K562 (cell line): ENCODE measurements around the gene CDK9. TPM values are rescaled to one million over a fixed set of nuclear protein-coding genes. Genes with fewer than 3 reads are reported as not detected.

Experiments
- ASH1L ChIP-seq: fragments of 450-650 bp; IDR thresholded peaks from 2 replicates; pipeline ENCODE4 v1.6.1; 2018; ENCODE audit warnings: borderline replicate concordance, mild to moderate bottlenecking, low read depth; ENCODE audit not compliant: partially characterized antibody
- CREM ChIP-seq: IDR thresholded peaks from 2 replicates; pipeline ENCODE4 v1.6.1; 2014; ENCODE audit warnings: antibody characterized with exemption, low read depth
- GATAD2B ChIP-seq: fragments of 450-650 bp; IDR thresholded peaks from 2 replicates; pipeline ENCODE4 v1.6.1; 2017; ENCODE audit warnings: mild to moderate bottlenecking, borderline replicate concordance
- HMGN3 ChIP-seq: IDR thresholded peaks from 2 replicates; pipeline ENCODE4 v1.6.1; 2011; ENCODE audit warnings: borderline replicate concordance, low read depth, mild to moderate bottlenecking, mixed read lengths, low read length; ENCODE audit not compliant: insufficient read length; ENCODE audit errors: extremely low read depth
- HNRNPL ChIP-seq: fragments of 200-400 bp; formaldehyde crosslinking; IDR thresholded peaks from 2 replicates; pipeline ENCODE4 v1.6.1; 2017; ENCODE audit warnings: low read depth, mild to moderate bottlenecking, low read length
- MBD1 ChIP-seq: fragments of 250-450 bp; sonication (Bioruptor Pico); IDR thresholded peaks from 2 replicates; pipeline ENCODE4 v1.8.0; 2022; ENCODE audit warnings: inconsistent platforms
- NR3C1 ChIP-seq: sonication (generic); formaldehyde crosslinking; IDR thresholded peaks from 2 replicates; pipeline ENCODE4 v1.8.1; 2022; ENCODE audit warnings: missing genetic modification reagents
- PHB2 ChIP-seq: fragments of 450-650 bp; IDR thresholded peaks from 2 replicates; pipeline ENCODE4 v1.6.1; 2017; ENCODE audit warnings: low read depth
- PHF20 ChIP-seq: fragments of 450-650 bp; IDR thresholded peaks from 2 replicates; pipeline ENCODE4 v1.6.1; 2018; ENCODE audit not compliant: partially characterized antibody
- PHF21A ChIP-seq: fragments of 450-650 bp; IDR thresholded peaks from 2 replicates; pipeline ENCODE4 v1.6.1; 2017; ENCODE audit warnings: low read depth, borderline replicate concordance
- POLR2AphosphoS5 ChIP-seq: IDR thresholded peaks from 2 replicates; pipeline ENCODE4 v1.6.1; 2011; ENCODE audit warnings: mild to moderate bottlenecking, low read depth, low read length, moderate library complexity; ENCODE audit not compliant: control insufficient read depth, insufficient read depth
- PTTG1 ChIP-seq: fragments of 450-650 bp; IDR thresholded peaks from 2 replicates; pipeline ENCODE4 v1.6.1; 2016; ENCODE audit warnings: low read depth, mild to moderate bottlenecking, missing genetic modification characterization, missing compliant biosample characterization
- RAD21 ChIP-seq, 2 experiments: fragments of 250-450 bp in 1 of 2; fragments of 450-650 bp in 1 of 2; sonication (Bioruptor Pico) in 1 of 2; formaldehyde crosslinking in 1 of 2; IDR thresholded peaks in 1 of 2; conservative IDR thresholded peaks in 1 of 2; 2 replicates each; pipeline versions ENCODE4 v1.4.0 to v1.8.0; 2020 to 2022; ENCODE audit warnings: mild to moderate bottlenecking in 2 of 2, moderate library complexity in 1 of 2
- TAF1 ChIP-seq: IDR thresholded peaks from 2 replicates; pipeline ENCODE4 v1.6.1; 2011; ENCODE audit warnings: mild to moderate bottlenecking, low read length, moderate library complexity; ENCODE audit not compliant: insufficient read depth, control insufficient read depth, severe bottlenecking; ENCODE audit errors: extremely low read depth
- TARDBP ChIP-seq: fragments of 450-650 bp; IDR thresholded peaks from 2 replicates; pipeline ENCODE4 v1.6.1; 2016
- TBL1XR1 ChIP-seq, 2 experiments: IDR thresholded peaks; 2 replicates each; pipeline ENCODE4 v1.6.1; 2012; ENCODE audit warnings: improper control_type of control experiment in 2 of 2, low read length in 2 of 2, mild to moderate bottlenecking in 1 of 2
- TEAD1 ChIP-seq, 2 experiments: fragments of 450-650 bp in 1 of 2; sonication (generic) in 1 of 2; formaldehyde crosslinking; IDR thresholded peaks; 2 replicates each; pipeline versions ENCODE4 v1.4.0 to v1.8.0; 2020 to 2022; ENCODE audit warnings: mild to moderate bottlenecking in 2 of 2, missing genetic modification reagents in 1 of 2
- U2AF2 ChIP-seq: fragments of 200-400 bp; formaldehyde crosslinking; optimal IDR thresholded peaks from 2 replicates; pipeline ENCODE3; 2017; ENCODE audit warnings: low read depth, mild to moderate bottlenecking, low read length
- ZNF384 ChIP-seq: IDR thresholded peaks from 2 replicates; pipeline ENCODE4 v1.6.1; 2012; ENCODE audit warnings: low read depth, low read length, improper control_type of control experiment
- ZNF584 ChIP-seq: fragments of 200-800 bp; sonication (Bioruptor generic); IDR thresholded peaks from 2 replicates; pipeline ENCODE4 v1.6.1; 2016; ENCODE audit warnings: low read depth, mild to moderate bottlenecking, missing genetic modification characterization, missing compliant biosample characterization
- polyA plus RNA-seq, 8 experiments: library from polyadenylated mRNA; depleted of rRNA in 4 of 8; stranded (reverse) in 5 of 8; unstranded in 3 of 8; fragments of >200 nt; fragmentation: Nextera tagmentation in 2 of 8; fragmentation: Illumina TruSeq in 1 of 8; extraction: Ambion mirVana in 2 of 8; extraction: Trizol in 1 of 8; gene quantifications; 2 replicates each; pipeline versions ENCODE4 v1.2.1 to v1.2.3, GENCODE V29; 2011 to 2014; ENCODE audit warnings: inconsistent platforms in 1 of 8, missing spikeins in 1 of 8
- total RNA-seq, 7 experiments: library from RNA; depleted of rRNA in 6 of 7; stranded (reverse); fragments of >200 nt in 6 of 7; fragmentation: Illumina TruSeq in 2 of 7; extraction: Trizol in 2 of 7; gene quantifications; 2 replicates each; pipeline versions ENCODE4 v1.2.1 to v1.2.3, GENCODE V29; 2011 to 2021; ENCODE audit warnings: low replicate concordance in 1 of 7
- TF ChIP-seq, protein P1 (sequence below): fragments of 450-650 bp; formaldehyde crosslinking; IDR thresholded peaks from 2 replicates; pipeline ENCODE4 v1.4.0; 2020; ENCODE audit warnings: mild to moderate bottlenecking, moderate library complexity
- TF ChIP-seq, protein P2 (sequence below): sonication (generic); formaldehyde crosslinking; IDR thresholded peaks from 2 replicates; pipeline ENCODE4 v1.8.1; 2023; ENCODE audit warnings: mild to moderate bottlenecking, missing genetic modification reagents

The CDK9 gene
- total and polyA plus RNA-seq, 9 of the 15 experiments (the other 6 are each of a cell fraction or from before 2014, with no cell fraction given), result 4.2 to 78.6 (median 33.0) TPM

DNA sequence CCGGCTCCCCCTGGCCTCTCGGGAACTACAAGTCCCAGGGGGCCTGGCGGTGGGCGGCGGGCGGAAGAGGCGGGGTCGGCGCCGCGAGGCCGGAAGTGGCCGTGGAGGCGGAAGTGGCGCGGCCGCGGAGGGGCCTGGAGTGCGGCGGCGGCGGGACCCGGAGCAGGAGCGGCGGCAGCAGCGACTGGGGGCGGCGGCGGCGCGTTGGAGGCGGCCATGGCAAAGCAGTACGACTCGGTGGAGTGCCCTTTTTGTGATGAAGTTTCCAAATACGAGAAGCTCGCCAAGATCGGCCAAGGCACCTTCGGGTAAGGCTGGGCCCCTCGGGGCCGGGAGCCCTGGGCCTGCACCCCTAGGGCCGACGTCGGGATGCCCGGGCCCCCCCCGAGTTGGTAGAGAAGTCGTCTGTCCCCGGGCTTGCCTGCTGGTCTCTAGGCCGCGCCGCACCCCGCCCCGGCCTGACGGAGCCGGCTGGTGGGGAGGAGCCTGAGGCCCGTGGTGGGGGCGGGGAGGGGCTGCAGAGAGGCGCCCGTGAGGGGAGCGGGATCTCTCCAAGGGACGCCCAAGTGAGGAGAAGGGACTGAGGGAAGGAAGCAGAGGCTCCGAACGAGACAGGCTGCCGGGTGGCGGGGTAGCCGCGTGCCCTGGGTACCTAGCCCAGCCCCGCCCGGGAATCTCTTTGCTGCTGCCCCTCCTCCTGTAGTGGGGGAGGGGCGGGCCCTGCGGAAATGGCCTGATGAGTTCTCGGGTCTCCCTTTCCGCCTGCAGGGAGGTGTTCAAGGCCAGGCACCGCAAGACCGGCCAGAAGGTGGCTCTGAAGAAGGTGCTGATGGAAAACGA is at the start of gene CDK9 (continued):
- TF ChIP-seq PHF20, result peak; percentile 15
- TF ChIP-seq ZNF584 (CRISPR knock-in tag), result no peak
- no peak for TF ChIP-seq U2AF2
- peak; percentile 90 for TF ChIP-seq GATAD2B
- peak; percentile 20 for TF ChIP-seq HMGN3
- TF ChIP-seq TEAD1 (CRISPR knock-in tag; IDR thresholded peaks at IDR 0.05), result no peak
- no peak for TF ChIP-seq PHB2
- TF ChIP-seq NR3C1, result no peak
- TF ChIP-seq TAF1, result peak; percentile 66
- TF ChIP-seq, protein P1, sequence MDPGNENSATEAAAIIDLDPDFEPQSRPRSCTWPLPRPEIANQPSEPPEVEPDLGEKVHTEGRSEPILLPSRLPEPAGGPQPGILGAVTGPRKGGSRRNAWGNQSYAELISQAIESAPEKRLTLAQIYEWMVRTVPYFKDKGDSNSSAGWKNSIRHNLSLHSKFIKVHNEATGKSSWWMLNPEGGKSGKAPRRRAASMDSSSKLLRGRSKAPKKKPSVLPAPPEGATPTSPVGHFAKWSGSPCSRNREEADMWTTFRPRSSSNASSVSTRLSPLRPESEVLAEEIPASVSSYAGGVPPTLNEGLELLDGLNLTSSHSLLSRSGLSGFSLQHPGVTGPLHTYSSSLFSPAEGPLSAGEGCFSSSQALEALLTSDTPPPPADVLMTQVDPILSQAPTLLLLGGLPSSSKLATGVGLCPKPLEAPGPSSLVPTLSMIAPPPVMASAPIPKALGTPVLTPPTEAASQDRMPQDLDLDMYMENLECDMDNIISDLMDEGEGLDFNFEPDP (CRISPR knock-in tag), result no peak
- no peak for TF ChIP-seq ASH1L
- 0 out of 2 replicates have a peak, but pooled peaks have one; percentile 49 for TF ChIP-seq POLR2AphosphoS5
- no peak for TF ChIP-seq PTTG1 (tag)
- 0 out of 2 replicates have a peak, but pooled peaks have one; percentile 32 for TF ChIP-seq TARDBP
- TF ChIP-seq RAD21 (CRISPR knock-in tag; conservative IDR thresholded peaks at IDR 0.05 in 1 of 2, IDR thresholded peaks at IDR 0.05 in 1 of 2), result peak in 1 of 2 experiments; percentile 58; a peak in 2 of 4 replicates
- TF ChIP-seq PHF21A, result 0 out of 2 replicates have a peak, but pooled peaks have one; percentile 41
- 0 out of 2 replicates have a peak, but pooled peaks have one; percentile 8 for TF ChIP-seq HNRNPL
- no peak for TF ChIP-seq MBD1 (CRISPR knock-in tag)
- no peak for TF ChIP-seq ZNF384
- peak; percentile 73 for TF ChIP-seq CREM
- TF ChIP-seq TBL1XR1 (IDR thresholded peaks at IDR 0.05; ENCODE audit: low read length in 2 of 2), result no peak; a peak in 1 of 4 replicates
- TF ChIP-seq, protein P2, sequence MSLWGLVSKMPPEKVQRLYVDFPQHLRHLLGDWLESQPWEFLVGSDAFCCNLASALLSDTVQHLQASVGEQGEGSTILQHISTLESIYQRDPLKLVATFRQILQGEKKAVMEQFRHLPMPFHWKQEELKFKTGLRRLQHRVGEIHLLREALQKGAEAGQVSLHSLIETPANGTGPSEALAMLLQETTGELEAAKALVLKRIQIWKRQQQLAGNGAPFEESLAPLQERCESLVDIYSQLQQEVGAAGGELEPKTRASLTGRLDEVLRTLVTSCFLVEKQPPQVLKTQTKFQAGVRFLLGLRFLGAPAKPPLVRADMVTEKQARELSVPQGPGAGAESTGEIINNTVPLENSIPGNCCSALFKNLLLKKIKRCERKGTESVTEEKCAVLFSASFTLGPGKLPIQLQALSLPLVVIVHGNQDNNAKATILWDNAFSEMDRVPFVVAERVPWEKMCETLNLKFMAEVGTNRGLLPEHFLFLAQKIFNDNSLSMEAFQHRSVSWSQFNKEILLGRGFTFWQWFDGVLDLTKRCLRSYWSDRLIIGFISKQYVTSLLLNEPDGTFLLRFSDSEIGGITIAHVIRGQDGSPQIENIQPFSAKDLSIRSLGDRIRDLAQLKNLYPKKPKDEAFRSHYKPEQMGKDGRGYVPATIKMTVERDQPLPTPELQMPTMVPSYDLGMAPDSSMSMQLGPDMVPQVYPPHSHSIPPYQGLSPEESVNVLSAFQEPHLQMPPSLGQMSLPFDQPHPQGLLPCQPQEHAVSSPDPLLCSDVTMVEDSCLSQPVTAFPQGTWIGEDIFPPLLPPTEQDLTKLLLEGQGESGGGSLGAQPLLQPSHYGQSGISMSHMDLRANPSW (CRISPR knock-in tag), result 0 out of 2 replicates have a peak, but pooled peaks have one; percentile 33
